Liver (tissue), 9 donors: Measurements from ENCODE around the gene ALK. TPM values are rescaled to one million over a fixed set of nuclear protein-coding genes. Genes with fewer than 3 reads are reported as not detected.

ENCODE experiments used
- DNase-seq: peaks from one replicate; pipeline ENCODE4 v3.0.0-alpha.2; 2017; ENCODE audit warnings: low spot score
- H3K27ac ChIP-seq, 2 donors: one replicate each; pipeline ENCODE4 v1.7.0; 2013; ENCODE audit warnings: inconsistent platforms in 2 of 2, low read length in 2 of 2, control low read depth in 1 of 2, low read depth in 1 of 2, mild to moderate bottlenecking in 1 of 2
- H3K27me3 ChIP-seq, 4 donors: one replicate each; pipeline versions ENCODE4 v1.6.1 to v1.7.0; 2013; ENCODE audit warnings: low read length in 3 of 4, inconsistent platforms in 1 of 4, mild to moderate bottlenecking in 1 of 4, moderate library complexity in 1 of 4; ENCODE audit not compliant: control insufficient read depth in 4 of 4, insufficient read depth in 4 of 4
- H3K36me3 ChIP-seq, 4 donors: one replicate each; pipeline versions ENCODE4 v1.6.1 to v1.7.0; 2013; ENCODE audit warnings: low read length in 3 of 4, mild to moderate bottlenecking in 3 of 4, low read depth in 1 of 4, moderate library complexity in 1 of 4; ENCODE audit not compliant: control insufficient read depth in 4 of 4, insufficient read depth in 3 of 4
- H3K4me1 ChIP-seq, 4 donors: one replicate each; pipeline versions ENCODE4 v1.6.1 to v1.7.0; 2013; ENCODE audit warnings: low read length in 3 of 4, mild to moderate bottlenecking in 3 of 4, moderate library complexity in 1 of 4; ENCODE audit not compliant: control insufficient read depth in 4 of 4, insufficient read depth in 4 of 4
- H3K4me3 ChIP-seq, 3 donors: one replicate each; pipeline versions ENCODE4 v1.6.1 to v1.7.0; 2013; ENCODE audit warnings: low read length in 3 of 3, control low read depth in 1 of 3, low read depth in 1 of 3, mild to moderate bottlenecking in 1 of 3
- H3K9ac ChIP-seq, 2 donors: one replicate each; pipeline ENCODE4 v1.7.0; 2013; ENCODE audit warnings: low read length in 2 of 2, mild to moderate bottlenecking in 2 of 2, moderate library complexity in 2 of 2, control low read depth in 1 of 2, low read depth in 1 of 2
- H3K9me3 ChIP-seq, 4 donors: one replicate each; pipeline versions ENCODE4 v1.6.1 to v1.7.0; 2013; ENCODE audit warnings: low read length in 3 of 4; ENCODE audit not compliant: control insufficient read depth in 4 of 4
- ATF3 ChIP-seq: IDR thresholded peaks from 2 replicates; pipeline ENCODE4 v1.6.1; 2016; ENCODE audit warnings: antibody characterized with exemption
- EGR1 ChIP-seq, 2 donors: IDR thresholded peaks; 2 replicates each; pipeline ENCODE4 v1.6.1; 2016 to 2018; ENCODE audit warnings: antibody characterized with exemption in 2 of 2, low read depth in 2 of 2
- FOXA1 ChIP-seq: IDR thresholded peaks from 2 replicates; pipeline ENCODE4 v1.6.1; 2016; ENCODE audit warnings: antibody characterized with exemption
- FOXA2 ChIP-seq: IDR thresholded peaks from 2 replicates; pipeline ENCODE4 v1.6.1; 2016; ENCODE audit warnings: antibody characterized with exemption
- GABPA ChIP-seq, 2 donors: IDR thresholded peaks in 1 of 2; conservative IDR thresholded peaks in 1 of 2; 2 replicates each; pipeline ENCODE4 v1.6.1; 2016; ENCODE audit warnings: antibody characterized with exemption in 2 of 2, mild to moderate bottlenecking in 1 of 2, moderate library complexity in 1 of 2
- HNF4A ChIP-seq, 2 donors: conservative IDR thresholded peaks; 2 replicates each; pipeline ENCODE4 v1.6.1; 2016; ENCODE audit warnings: antibody characterized with exemption in 2 of 2, mild to moderate bottlenecking in 2 of 2
- HNF4G ChIP-seq: IDR thresholded peaks from 2 replicates; pipeline ENCODE4 v1.6.1; 2016; ENCODE audit warnings: antibody characterized with exemption
- JUND ChIP-seq, 2 donors: IDR thresholded peaks; 2 replicates each; pipeline ENCODE4 v1.6.1; 2016; ENCODE audit warnings: antibody characterized with exemption in 2 of 2
- NR2F2 ChIP-seq: IDR thresholded peaks from 2 replicates; pipeline ENCODE4 v1.6.1; 2016; ENCODE audit warnings: antibody characterized with exemption
- RAD21 ChIP-seq, 2 donors: IDR thresholded peaks; 2 replicates each; pipeline ENCODE4 v1.6.1; 2016; ENCODE audit warnings: antibody characterized with exemption in 2 of 2, mild to moderate bottlenecking in 2 of 2
- SP1 ChIP-seq: IDR thresholded peaks from 2 replicates; pipeline ENCODE4 v1.6.1; 2018; ENCODE audit warnings: antibody characterized with exemption, mild to moderate bottlenecking
- TAF1 ChIP-seq: conservative IDR thresholded peaks from 2 replicates; pipeline ENCODE4 v1.6.1; 2016; ENCODE audit warnings: antibody characterized with exemption, mild to moderate bottlenecking
- YY1 ChIP-seq: IDR thresholded peaks from 2 replicates; pipeline ENCODE4 v1.6.1; 2016; ENCODE audit warnings: antibody characterized with exemption, mild to moderate bottlenecking
- ZBTB33 ChIP-seq: IDR thresholded peaks from 2 replicates; pipeline ENCODE4 v1.6.1; 2016; ENCODE audit warnings: antibody characterized with exemption
- WGBS: extraction: QIAGEN DNeasy Blood & Tissue Kit; methylation state at CpG from one replicate; pipeline ENCODE4 v1.1.7; 2013; 5-methylcytosine and 5-hydroxymethylcytosine counted together
- polyA plus RNA-seq, 2 donors: library from polyadenylated mRNA; stranded (reverse) in 1 of 2; unstranded in 1 of 2; fragments of 200-250 nt in 1 of 2; fragments of >200 nt in 1 of 2; fragmentation: Nextera tagmentation in 1 of 2; extraction: Ambion mirVana in 1 of 2; gene quantifications; one replicate each; pipeline versions ENCODE4 v1.2.1 to v1.2.3, GENCODE V29; 2013 to 2015
- total RNA-seq, 2 donors: library from RNA; depleted of rRNA; stranded (reverse); fragments of >200 nt; gene quantifications; one replicate each; pipeline ENCODE4 v1.2.3, GENCODE V29; 2014
- TF ChIP-seq, protein P1 (sequence below): IDR thresholded peaks from 2 replicates; pipeline ENCODE4 v1.6.1; 2016; ENCODE audit warnings: antibody characterized with exemption
- TF ChIP-seq, protein P2 (sequence below): fragments of 150-350 bp; IDR thresholded peaks from 2 replicates; pipeline ENCODE4 v1.5.1; 2017; ENCODE audit warnings: improper control_type of control experiment, low read depth, low read length; ENCODE audit not compliant: missing input control
- TF ChIP-seq, protein P3 (sequence below): IDR thresholded peaks from 2 replicates; pipeline ENCODE4 v1.6.1; 2016; ENCODE audit warnings: antibody characterized with exemption, mild to moderate bottlenecking
- donor health status: healthy.
- donor health status: healthy.
- donor health status: healthy.
- donor health status: healthy.
- donor health status: healthy.

The ALK gene
- total and polyA plus RNA-seq, 4 donors: under 0.01 TPM; not detected in 3

GRCh38 chr2:29496198-29496597, 425.2 kb downstream of the ALK start (continued):
- TF ChIP-seq TAF1: no peak
- TF ChIP-seq JUND (IDR thresholded peaks at IDR 0.05): no peak
- no peak for TF ChIP-seq YY1
- TF ChIP-seq HNF4A (conservative IDR thresholded peaks at IDR 0.05): no peak
- TF ChIP-seq, protein P1, sequence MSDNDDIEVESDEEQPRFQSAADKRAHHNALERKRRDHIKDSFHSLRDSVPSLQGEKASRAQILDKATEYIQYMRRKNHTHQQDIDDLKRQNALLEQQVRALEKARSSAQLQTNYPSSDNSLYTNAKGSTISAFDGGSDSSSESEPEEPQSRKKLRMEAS: no peak
- TF ChIP-seq FOXA1: no peak
- no peak for TF ChIP-seq SP1
- TF ChIP-seq RAD21 (IDR thresholded peaks at IDR 0.05): no peak
- no peak for TF ChIP-seq ATF3
- no peak for TF ChIP-seq HNF4G

DNA sequence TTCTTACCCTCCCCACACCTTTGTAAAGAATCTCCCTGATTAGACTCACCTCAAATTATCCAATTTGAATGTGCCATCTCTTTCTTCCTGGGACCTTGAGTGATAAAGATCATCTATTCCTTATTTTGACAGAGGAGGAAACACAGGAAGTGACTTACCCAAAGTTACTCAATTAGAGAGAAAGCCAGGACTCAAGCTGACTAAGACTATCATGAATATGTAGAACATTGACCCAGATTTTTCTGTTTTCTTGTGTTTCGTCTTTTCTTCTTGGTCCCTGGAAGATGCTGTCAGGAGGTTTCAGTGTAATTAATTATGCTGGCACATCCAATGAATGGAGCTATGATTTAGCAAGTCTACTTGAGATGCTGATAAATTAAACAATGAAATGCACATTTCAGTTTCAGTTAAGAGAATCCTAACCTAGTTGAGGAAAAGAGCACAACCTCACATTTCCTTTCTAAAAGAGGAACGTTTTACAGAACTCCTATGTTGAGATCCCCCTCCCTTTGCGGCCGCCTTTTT, 425.8 kb downstream of the ALK start:
- WGBS: 64% methylated on average over 4 of the region's 4 CpGs
- H3K4me1 ChIP-seq: no peaks in the 10 kb centered on the region
- H3K9me3 ChIP-seq: no peaks in the 10 kb centered on the region
- H3K27ac ChIP-seq: no peak overlapping the region
- no peak for TF ChIP-seq ZBTB33
- TF ChIP-seq TAF1: no peak
- no peak for TF ChIP-seq ATF3
- TF ChIP-seq JUND (IDR thresholded peaks at IDR 0.05): no peak
- TF ChIP-seq SP1: no peak
- TF ChIP-seq YY1: no peak
- no peak for TF ChIP-seq FOXA2
- no peak for TF ChIP-seq GABPA (IDR thresholded peaks at IDR 0.05 in 1 of 2, conservative IDR thresholded peaks at IDR 0.05 in 1 of 2)
- no peak for TF ChIP-seq EGR1 (IDR thresholded peaks at IDR 0.05; ENCODE audit: low read depth in 2 of 2)
- TF ChIP-seq, protein P2, sequence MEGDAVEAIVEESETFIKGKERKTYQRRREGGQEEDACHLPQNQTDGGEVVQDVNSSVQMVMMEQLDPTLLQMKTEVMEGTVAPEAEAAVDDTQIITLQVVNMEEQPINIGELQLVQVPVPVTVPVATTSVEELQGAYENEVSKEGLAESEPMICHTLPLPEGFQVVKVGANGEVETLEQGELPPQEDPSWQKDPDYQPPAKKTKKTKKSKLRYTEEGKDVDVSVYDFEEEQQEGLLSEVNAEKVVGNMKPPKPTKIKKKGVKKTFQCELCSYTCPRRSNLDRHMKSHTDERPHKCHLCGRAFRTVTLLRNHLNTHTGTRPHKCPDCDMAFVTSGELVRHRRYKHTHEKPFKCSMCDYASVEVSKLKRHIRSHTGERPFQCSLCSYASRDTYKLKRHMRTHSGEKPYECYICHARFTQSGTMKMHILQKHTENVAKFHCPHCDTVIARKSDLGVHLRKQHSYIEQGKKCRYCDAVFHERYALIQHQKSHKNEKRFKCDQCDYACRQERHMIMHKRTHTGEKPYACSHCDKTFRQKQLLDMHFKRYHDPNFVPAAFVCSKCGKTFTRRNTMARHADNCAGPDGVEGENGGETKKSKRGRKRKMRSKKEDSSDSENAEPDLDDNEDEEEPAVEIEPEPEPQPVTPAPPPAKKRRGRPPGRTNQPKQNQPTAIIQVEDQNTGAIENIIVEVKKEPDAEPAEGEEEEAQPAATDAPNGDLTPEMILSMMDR: no peak
- TF ChIP-seq NR2F2: no peak
- TF ChIP-seq RAD21 (IDR thresholded peaks at IDR 0.05): no peak
- TF ChIP-seq FOXA1: no peak
- TF ChIP-seq, protein P3, sequence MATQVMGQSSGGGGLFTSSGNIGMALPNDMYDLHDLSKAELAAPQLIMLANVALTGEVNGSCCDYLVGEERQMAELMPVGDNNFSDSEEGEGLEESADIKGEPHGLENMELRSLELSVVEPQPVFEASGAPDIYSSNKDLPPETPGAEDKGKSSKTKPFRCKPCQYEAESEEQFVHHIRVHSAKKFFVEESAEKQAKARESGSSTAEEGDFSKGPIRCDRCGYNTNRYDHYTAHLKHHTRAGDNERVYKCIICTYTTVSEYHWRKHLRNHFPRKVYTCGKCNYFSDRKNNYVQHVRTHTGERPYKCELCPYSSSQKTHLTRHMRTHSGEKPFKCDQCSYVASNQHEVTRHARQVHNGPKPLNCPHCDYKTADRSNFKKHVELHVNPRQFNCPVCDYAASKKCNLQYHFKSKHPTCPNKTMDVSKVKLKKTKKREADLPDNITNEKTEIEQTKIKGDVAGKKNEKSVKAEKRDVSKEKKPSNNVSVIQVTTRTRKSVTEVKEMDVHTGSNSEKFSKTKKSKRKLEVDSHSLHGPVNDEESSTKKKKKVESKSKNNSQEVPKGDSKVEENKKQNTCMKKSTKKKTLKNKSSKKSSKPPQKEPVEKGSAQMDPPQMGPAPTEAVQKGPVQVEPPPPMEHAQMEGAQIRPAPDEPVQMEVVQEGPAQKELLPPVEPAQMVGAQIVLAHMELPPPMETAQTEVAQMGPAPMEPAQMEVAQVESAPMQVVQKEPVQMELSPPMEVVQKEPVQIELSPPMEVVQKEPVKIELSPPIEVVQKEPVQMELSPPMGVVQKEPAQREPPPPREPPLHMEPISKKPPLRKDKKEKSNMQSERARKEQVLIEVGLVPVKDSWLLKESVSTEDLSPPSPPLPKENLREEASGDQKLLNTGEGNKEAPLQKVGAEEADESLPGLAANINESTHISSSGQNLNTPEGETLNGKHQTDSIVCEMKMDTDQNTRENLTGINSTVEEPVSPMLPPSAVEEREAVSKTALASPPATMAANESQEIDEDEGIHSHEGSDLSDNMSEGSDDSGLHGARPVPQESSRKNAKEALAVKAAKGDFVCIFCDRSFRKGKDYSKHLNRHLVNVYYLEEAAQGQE: no peak
- TF ChIP-seq HNF4A (conservative IDR thresholded peaks at IDR 0.05): no peak
- TF ChIP-seq, protein P1: no peak
- no peak for TF ChIP-seq HNF4G
- H3K4me3 ChIP-seq: no peak overlapping the region
- DNase-seq: no peak
- no peak overlapping the region for H3K9ac ChIP-seq
- H3K36me3 ChIP-seq: no peaks in the 10 kb centered on the region
- no peaks in the 10 kb centered on the region for H3K27me3 ChIP-seq
